NCI-H1092 (cell line): ENCODE results near the gene SURF4.

ENCODE experiments used
- DNase-seq: peaks from one replicate; lab custom pipeline; 2025; lab: John Stamatoyannopoulos, UW

The SURF4 gene

DNA sequence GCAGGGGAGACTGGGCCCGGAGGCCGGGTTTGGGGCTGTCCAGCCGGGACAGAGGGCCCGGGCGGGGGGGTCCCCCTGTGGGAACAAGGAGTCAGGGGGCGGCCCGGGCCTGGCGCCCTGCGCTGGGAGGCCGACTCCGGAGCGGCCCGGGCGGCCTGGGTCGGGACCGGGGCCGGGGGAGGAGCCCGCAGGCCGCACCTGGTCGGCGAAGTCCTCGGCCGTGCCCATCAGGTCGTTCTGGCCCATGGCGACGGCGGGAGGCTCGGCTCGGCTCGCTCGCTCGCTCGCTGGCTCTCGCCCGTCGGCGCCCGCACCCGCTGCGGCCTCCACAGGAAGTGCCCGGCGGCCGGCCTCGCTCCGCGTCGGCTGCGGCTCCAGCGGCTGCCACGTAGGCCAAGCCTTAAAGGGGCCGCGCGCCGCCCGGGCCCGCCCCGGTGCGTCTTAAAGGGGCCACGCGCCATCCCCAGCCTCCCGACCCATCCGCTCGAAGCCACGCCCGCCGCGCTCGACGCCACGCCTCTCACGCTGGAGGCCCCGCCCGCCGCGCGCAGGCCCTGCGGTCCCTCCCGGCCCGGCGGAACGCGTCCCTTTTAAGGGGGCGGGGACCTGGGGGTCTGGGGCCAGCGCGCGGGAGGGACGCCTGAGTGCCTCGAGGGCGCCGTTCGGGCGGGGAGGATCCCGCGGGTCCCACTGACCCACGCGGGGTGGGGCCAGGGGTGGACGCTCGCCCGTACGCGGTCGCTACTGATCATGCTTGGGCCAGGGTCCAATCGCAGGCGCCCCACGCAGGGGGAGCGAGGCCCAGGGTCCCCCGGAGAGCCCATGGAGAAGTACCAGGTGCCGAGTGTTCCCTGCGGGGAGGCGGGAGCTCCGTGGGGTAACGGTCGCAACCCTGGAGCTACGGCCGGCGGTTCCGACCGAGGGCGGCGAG, at the start of gene SURF4, which contains the start of gene STKLD1:
Gene SURF4, minus strand, starts transcription at position 337 of the 931 bp plus-strand sequence. Its CDS starts 91 bp downstream, at position 246.
Gene STKLD1, plus strand, starts transcription at position 643 of the 931 bp plus-strand sequence. Its CDS starts 108 bp downstream, at position 751.
- DNase-seq, result peak; percentile 94

DNA sequence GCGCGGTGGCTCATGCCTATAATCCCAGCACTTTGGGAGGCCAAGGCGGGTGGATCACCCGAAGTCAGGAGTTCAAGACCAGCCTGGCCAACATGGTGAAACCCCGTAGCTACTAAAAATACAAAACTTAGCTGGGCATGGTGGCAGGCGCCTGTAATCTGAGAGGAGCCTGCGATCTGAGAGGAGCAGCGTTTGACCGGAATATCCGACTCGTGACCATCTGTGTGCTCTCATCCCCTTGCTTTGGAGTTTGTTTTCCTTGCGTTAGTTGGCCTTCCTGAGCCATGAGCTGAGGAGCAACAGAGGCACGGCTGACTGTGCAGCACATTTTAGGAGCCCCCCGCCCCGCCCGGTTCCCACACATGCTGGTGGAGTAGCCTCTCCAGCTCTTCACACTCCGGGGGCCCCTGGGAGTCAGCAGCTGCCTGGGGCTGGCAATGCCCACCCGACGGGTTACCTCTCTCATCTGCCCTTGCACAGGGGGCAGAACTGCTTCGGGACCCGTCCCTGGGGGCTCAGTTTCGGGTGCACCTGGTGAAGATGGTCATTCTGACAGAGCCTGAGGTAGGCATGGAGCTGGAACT, 49.3 kb upstream of the SURF4 start:
- DNase-seq, result no peak

DNA sequence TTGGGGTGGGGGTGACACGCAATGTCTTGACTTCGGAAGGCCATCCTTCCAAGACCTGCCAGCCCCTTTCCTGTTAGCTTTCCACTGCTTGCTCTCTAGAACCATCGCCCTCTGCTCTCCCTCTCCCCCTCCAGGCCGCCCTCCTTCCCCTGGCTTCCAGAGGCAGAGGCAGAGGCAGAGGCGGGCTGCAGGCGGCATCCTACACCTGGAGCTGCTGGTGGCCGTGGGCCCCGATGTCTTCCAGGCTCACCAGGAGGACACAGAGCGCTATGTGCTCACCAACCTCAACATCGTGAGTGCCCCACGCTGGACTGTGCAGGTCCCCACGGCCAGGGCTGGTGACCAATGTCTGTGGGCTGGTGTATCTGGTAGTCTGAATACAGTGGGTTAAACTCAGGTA, 48.3 kb upstream of the SURF4 start:
- no peak for DNase-seq

DNA sequence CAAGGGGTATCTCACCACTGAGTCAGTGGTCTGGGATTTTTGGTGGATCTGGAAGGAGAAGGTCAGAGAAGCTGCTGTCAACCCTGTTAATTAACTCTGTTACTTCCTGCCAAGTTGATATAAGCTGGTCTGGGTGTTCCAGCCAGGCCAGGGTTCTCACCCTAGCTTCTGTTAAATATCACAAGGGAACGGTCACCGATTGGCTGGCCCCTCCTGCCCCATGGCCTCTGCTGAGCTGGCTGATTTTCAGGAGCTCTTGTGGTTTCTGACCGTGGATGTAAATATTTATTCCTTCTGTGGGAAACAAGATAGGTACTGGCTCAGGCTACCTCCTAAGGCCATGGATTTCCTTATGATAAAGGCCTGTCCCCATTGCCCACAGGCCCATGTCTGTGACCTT, 47.4 kb upstream of the SURF4 start:
- DNase-seq, result no peak

DNA sequence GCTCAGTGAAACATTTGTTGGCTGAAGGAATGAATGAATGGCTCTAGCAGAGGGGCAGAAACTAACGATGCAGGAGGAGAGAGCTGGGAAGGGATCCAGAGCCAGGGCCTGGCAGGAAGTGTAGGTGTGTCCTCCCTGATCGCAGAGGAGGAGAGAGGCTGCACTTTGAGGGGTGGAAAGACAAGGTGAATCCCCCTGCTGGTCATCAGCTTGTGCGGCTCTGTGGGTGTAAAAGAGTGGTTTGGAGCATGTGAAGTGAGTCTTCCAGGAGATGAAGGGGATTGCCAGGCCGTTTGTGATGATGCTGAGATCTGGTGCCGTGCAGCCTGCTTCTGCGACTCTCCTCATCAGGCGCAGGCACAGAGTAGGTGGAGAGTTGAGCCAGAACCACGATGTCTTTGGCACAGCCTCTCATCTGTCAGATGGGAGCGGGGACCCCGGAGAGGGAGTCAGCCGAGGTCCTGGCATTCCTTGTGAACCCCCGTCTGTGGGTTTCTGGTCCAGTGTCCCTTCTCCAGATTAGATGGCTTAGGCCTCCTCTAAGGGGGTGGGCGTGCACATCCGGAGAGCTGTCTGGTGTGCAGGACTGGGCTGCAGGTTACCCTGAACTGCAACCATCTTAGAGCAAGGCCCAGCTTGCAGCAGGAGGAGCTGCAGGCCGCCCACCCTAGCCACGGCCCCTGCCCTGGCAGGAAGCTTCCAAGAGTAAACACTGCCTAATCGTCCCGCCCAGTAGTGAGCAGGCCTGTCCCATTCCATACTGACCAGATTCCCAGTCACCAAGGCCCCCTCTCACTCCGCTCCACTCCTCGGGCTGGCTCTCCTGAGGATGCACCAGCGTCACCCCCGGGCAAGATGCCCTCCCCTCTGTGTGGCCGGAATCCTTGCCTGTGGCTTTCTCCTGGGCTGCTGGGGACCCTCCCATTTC, 46.0 kb upstream of the SURF4 start, which contains the start of gene ADAMTS13:
Gene ADAMTS13, plus strand, starts transcription at position 753 of the 928 bp plus-strand sequence. Its CDS starts 77 bp downstream, at position 830.
- no peak for DNase-seq

DNA sequence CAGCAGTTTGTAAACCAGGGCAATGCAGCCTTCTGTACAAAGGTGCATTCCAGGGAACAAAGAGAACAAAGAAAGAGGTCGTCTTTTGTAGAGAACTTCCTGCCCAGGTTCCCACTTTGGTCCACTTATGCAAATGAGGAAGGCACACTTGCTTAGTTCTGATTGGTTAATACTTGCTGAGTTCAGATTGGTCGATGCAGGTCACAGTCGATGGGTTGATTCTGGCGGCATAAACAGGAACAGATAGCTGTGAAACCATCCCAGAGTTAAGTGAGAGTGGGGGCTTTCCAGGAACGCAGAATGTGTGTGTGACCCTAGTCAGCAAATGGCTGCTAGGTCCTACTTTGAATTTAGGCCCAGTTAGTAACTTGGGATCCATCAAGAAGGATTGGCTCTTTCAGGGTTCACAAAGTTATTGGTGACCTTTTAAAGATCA, 44.5 kb upstream of the SURF4 start:
- DNase-seq, result no peak

DNA sequence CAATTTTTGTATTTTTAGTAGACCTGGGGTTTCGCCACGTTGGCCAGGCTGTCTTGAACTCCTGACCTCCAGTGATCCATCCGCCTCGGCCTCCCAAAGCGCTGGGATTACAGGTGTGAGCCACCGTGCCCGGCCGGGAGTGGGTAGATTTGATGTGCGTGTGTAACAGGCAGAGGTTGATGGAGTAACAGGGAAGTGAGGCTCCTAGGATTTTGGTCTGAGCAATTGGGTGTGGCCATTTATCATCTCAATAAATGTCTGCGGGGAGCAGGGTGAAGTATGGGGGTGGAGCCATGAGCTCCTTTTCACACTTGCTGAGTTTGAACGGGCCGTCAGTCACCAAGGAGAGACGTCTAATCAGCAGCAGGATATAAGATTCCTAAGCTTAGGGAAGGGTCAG, 43.1 kb upstream of the SURF4 start:
- DNase-seq, result no peak

DNA sequence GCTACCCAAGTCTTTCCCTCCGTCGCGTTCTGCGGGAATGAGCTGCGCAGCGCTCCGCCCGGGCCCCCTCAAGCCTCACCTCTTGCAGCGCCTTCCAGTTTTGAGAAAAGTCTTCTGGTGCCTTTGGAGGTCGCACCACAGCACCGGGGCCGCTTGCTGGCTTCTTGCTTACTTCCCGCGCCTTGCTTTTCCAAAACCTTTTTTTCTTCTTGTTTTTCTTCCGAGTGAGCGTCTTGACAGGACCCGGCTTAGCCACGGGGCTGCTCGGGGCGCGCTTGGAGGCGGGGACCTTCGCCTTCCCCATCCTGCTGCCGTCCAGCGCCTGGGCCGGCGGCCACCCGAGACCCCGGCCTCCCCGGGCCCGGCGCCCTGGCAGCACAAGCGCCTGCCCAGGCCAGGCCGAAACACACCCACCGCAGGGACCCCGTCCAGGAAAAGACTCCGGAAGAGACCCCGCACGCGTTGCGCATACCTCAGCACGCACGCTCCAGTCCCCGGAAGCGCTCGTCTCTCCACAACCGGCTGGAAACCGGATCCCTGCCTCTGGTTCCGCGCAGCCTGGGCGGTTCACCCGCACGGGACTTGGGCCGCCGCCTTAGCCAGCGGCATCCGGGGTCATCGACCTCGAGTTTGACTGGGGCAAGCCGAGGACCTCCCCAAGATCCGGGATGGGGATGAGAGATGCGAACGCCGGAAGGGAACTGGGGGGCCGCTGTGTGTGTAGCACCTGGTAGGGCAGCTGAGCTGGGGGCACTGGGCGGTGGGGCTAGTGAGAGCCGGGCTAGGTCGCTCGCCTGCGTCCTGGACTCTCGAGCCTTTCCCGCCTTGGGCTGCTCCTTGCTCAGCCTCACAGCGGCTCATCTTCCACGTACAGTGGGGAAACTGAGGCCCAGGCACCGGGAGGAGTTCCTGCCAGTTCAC, 41.9 kb upstream of the SURF4 start, which contains the start of gene REXO4:
Gene REXO4, minus strand, starts transcription at position 470 of the 921 bp plus-strand sequence. Its CDS starts 166 bp downstream, at position 304.
- peak; percentile 81 for DNase-seq

DNA sequence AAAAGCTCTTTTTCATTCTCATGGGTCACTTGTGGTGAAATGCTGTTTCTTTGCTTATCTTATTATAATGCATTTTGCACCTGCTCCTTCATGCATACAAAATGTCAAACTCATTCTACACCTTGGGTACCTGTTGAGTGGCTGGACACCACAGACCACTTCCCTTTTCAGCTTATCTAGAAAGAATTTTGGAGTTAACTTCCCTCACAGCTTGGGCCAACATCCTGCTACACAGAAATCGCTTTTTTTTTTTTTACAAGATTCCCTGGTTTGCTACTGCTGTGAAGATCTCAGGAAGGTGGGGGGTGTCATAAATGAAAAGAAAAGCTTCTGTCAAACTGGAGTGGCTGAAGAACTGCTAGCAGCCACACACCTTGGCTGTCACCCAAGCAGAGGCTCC, 39.3 kb upstream of the SURF4 start:
- DNase-seq, result no peak

DNA sequence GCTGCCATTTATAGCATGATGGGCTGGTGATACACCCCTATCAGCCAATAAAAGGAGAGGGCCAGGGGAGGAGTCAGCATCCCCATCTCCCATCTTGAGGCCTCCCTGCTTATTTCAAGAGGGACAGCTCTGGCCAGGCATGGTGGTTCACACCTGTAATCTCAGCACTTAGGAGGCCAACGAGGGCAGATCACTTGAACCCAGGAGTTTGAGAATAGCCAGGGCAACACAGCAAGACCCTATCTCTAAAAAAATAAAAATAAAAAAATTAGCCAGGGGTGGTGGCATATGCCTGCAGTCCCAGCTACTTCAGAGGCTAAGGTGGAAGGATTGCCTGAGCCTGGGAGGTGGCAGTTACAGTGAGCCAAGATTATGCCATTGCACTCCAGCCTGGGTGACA, 32.2 kb upstream of the SURF4 start:
- DNase-seq, result no peak

DNA sequence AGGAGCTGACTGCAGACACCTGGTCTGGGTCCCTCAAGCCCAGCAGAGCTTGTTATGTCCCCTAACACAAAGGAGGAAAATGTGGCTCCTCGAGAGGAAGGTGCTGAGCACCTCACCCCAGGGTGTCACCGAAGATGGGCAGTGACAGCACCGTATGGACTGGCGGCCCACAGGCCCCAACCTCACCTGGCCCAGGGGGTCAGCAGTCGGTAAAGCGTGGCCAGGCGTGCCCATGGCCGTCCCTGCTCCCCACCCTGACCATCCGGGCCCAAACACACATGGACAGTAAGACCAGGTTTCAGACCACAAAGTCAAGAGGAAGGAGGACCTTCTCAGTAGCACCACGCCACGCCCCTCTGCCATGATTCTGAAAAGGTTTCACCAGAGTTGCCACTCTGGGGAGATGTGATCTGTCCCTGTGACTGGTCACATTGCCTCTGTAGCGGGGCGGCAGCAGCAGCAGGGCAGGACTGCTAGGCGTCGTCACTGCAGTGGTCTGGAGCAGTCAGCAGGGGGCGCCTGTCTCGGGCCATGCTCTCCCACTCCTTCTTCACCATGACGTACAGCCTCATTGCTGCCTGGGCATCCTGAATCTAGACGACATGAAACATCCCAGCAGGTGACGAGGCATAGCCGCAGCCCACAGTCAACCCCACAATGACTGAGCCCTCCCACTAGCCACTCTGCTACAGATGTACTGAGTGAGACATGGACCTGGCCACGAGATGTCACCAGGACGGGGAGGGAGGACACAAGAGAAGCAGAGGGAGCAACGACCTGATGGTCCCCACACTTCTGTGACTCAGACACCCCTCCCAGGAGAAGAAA, 30.8 kb upstream of the SURF4 start:
- peak; percentile 27 for DNase-seq

DNA sequence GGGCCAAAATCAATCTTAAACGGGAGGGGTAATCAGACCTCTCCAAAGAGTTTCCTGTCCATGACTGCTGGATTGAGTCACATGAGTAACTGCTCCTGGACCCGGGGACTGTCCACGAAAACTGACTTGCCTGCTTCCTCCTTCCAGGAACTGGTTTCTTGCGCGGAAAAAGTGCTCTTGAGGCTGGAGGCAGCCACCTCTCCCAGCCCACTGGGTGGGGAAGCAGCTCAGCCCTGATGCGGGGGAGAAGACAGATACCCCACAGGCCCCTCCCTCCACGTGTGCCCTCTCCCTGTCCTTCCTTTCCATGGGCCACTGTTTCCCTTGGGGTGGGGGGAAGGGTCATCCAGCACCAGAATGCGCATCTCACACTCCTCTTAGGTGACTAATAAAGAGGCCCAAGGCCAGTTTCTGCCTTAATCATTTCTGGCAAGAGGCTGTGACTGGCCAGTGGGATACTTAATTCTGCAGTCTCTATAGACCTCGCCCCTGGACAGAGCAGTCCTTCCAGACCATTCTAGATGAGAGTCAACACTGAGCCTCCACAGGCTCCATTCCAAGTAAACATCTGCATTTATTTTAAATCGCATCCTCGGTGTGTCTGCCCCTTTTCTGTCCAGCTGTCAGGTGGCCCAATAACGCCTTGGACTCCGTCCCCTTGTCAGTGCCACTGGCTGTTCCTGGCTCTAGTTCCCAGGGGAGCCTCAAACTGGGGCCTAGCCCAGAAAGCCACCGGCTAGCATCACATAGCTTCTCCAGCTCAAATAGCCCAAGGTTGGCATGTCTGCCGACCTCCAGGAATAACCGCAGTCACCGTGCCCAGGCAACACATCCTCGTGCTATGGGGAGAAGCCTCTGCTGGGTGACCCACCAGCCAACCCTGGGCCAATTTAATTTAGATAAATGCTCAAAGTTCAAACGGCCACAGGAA, 29.9 kb upstream of the SURF4 start:
- DNase-seq, result no peak

DNA sequence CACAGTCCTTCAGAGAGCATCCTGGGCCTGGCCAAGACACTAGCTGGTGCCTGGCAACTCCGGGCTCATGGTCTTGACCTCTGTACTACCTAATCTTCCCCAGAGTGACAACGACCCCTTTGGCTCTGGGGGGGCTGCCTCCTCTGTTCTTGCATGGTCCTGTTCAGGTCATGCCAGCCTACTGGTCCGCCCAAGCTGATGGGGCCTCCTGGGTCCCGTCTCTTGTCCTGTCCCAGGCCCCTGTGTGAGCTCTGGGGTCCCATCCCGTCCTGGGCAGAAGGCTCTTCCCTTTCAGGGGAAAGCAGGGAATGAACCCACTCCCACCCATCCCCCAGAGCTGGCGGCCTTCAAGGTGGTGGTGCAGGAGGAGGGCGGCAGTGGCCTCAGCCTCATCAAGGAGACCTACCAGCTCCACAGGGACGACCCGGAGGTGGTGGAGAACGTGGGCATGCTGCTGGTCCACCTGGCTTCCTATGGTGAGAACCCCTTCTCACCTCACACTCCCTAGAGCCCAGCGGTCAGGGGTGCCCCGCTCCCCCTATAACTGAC, 28.7 kb upstream of the SURF4 start:
- DNase-seq, result no peak

DNA sequence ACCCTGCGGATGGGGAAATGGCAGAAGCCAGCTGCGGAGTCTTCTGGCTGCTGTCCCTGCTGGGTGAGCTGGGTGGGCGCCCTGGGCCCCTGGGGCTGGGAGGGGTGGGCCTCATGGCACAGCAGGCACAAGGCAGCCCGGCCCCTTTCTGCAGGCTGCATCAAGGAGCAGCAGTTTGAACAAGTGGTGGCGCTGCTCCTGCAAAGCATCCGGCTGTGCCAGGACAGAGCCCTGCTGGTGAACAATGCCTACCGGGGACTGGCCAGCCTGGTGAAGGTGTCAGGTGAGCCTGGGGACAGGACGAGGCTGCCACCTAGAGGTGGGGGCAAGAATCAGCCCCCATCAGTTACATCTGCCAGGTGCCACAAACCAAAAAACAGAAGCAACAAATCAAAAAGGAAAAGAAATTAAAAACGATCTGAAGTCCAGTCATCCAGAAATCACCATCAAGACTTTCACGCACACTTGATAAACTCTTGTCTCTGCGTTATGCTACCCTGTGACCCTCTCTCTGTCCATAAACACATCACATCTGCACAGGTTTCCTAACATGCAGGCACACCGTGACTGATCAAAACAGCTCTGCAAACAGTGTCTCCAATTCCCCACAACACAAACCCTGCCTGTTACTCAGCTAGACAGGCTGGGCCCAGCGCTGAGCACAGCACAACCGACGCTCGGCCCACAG, 28.1 kb upstream of the SURF4 start:
- no peak for DNase-seq

DNA sequence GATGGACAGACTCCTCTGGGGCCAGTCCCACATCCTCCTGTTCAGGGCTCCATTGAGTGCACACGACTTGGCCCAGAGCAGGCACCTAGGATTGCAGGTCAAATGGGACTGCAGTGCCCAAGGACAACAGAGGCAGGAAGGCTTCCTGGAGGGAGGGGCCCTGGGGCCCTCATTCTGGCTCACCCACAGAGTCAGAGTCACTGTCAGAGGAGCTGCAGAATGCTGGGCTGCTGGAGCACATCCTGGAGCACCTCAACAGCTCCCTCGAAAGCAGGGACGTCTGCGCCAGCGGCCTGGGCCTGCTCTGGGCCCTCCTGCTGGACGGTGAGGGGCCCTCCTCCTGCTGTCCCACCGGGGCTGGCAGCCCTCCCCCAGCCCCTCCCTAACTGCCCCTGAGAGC, 26.8 kb upstream of the SURF4 start:
- DNase-seq, result no peak

DNA sequence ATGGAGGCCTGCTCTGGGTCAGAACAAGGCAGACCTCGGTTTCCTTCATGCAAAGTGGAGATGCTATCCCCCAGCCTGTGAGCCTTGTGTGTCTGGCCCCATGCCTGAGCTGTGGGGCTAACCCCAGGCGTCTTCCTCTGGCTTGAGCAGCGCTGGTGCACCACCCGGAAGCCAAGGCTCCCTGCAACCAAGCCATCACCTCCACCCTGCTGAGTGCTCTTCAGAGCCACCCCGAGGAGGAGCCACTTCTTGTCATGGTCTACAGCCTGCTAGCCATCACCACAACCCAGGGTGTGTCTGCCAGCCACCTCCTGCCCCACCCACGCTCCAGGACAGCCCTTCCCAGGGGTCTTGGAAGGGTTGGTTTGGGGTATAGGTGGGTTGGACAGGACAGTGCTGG, 25.7 kb upstream of the SURF4 start:
- no peak for DNase-seq

DNA sequence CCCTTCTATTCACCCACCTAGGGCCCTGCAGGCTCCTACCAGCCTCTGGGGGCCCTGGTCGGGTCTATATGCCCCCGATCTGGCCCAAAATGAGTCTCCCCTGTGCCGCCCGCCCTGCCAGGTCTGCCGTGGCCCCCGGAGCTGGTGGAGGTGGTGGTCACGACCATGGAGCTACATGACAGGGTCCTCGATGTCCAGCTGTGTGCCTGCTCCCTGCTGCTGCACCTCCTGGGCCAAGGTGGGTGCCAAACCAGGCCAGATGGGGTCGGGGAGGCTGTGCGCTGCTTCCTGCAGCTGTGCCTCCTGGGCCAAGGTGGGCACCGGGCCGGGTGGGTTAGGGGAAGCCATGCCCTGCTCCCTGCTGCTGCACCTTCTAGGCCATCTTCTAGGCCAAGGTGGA, 24.4 kb upstream of the SURF4 start:
- DNase-seq, result no peak

DNA sequence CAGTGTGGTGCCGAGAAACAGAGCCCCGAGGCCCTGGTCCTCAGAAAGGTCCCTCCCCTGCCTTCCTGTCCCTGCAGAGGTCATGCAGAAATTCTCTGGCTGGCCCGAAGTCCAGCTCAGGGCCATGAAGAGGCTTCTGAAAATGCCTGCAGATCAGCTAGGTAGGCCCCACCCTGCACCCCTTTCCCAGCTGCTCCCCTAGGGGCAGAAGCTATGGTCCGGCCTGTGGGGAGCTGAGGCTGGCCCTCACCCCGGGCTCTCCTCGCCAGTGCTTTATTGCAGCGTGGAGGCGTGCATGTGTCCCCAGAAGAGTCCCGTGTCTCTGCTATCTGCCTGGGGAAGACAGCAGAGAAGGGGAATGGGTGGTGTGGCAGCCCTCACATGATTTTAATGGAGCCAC, 22.0 kb upstream of the SURF4 start:
- DNase-seq, result no peak
